Mesendoderm (in vitro differentiated cells): ENCODE data around the gene CSTB.

Experiments used
- DNase-seq: peaks from one replicate; pipeline ENCODE4 v3.0.0; 2013
- H2AK5ac ChIP-seq: 2 replicates; pipeline ENCODE4 v1.6.1; 2013; ENCODE audit warnings: low read length, inconsistent platforms
- H2BK120ac ChIP-seq: 2 replicates; pipeline ENCODE4 v1.6.1; 2013; ENCODE audit warnings: low read depth, mild to moderate bottlenecking, low read length, moderate library complexity, mixed read lengths
- H2BK15ac ChIP-seq: replicated peaks from 2 replicates; pipeline ENCODE4 v1.6.1; 2013; ENCODE audit warnings: low read depth, mild to moderate bottlenecking, moderate library complexity
- H2BK5ac ChIP-seq: 2 replicates; pipeline ENCODE4 v1.6.1; 2013; ENCODE audit warnings: low read length, inconsistent platforms
- H3K18ac ChIP-seq: 2 replicates; pipeline ENCODE4 v1.6.1; 2013; ENCODE audit warnings: mild to moderate bottlenecking, low read length, mixed read lengths
- H3K23ac ChIP-seq: one replicate; pipeline ENCODE4 v1.6.1; 2013; ENCODE audit warnings: low read length
- H3K27ac ChIP-seq: 2 replicates; pipeline ENCODE4 v1.5.1; 2013; ENCODE audit warnings: low read depth, mild to moderate bottlenecking, inconsistent platforms, low read length, moderate library complexity
- H3K27me3 ChIP-seq: 2 replicates; pipeline ENCODE4 v1.6.1; 2013; ENCODE audit warnings: low read length, control low read depth, mild to moderate bottlenecking, inconsistent platforms; ENCODE audit not compliant: insufficient read depth, poor library complexity
- H3K36me3 ChIP-seq: 2 replicates; pipeline ENCODE4 v1.6.1; 2013; ENCODE audit warnings: low read length, inconsistent platforms; ENCODE audit not compliant: control insufficient read depth, insufficient read depth
- H3K4ac ChIP-seq: one replicate; pipeline ENCODE4 v1.6.1; 2013; ENCODE audit warnings: low read depth, mild to moderate bottlenecking, low read length, moderate library complexity
- H3K4me1 ChIP-seq: 2 replicates; pipeline ENCODE4 v1.6.1; 2013; ENCODE audit warnings: low read depth, low read length, inconsistent platforms; ENCODE audit not compliant: control insufficient read depth
- H3K4me2 ChIP-seq: 2 replicates; pipeline ENCODE4 v1.6.1; 2013; ENCODE audit warnings: low read length
- H3K4me3 ChIP-seq: 2 replicates; pipeline ENCODE4 v1.5.1; 2013; ENCODE audit warnings: mild to moderate bottlenecking, low read length
- H3K56ac ChIP-seq: one replicate; pipeline ENCODE4 v1.6.1; 2013; ENCODE audit warnings: low read length
- H3K79me1 ChIP-seq: 2 replicates; pipeline ENCODE4 v1.6.1; 2013; ENCODE audit warnings: low read length, inconsistent platforms
- H3K79me2 ChIP-seq: 2 replicates; pipeline ENCODE4 v1.6.1; 2013; ENCODE audit warnings: mild to moderate bottlenecking, low read length; ENCODE audit not compliant: control insufficient read depth, insufficient read depth
- H3K9ac ChIP-seq: 2 replicates; pipeline ENCODE4 v1.6.1; 2013; ENCODE audit warnings: low read length, inconsistent platforms
- H4K5ac ChIP-seq: one replicate; pipeline ENCODE4 v1.6.1; 2013; ENCODE audit warnings: low read length
- H4K8ac ChIP-seq: one replicate; pipeline ENCODE4 v1.6.1; 2013; ENCODE audit warnings: low read depth, mild to moderate bottlenecking, control low read depth, low read length, moderate library complexity
- WGBS: extraction: QIAGEN DNeasy Blood & Tissue Kit; methylation state at CpG from one replicate; pipeline ENCODE4 v1.1.7; 2013; ENCODE audit warnings: low lambda C conversion rate, missing lambda C conversion rate; ENCODE audit not compliant: insufficient coverage; ENCODE audit errors: extremely low coverage; 5-methylcytosine and 5-hydroxymethylcytosine counted together

CSTB gene

DNA sequence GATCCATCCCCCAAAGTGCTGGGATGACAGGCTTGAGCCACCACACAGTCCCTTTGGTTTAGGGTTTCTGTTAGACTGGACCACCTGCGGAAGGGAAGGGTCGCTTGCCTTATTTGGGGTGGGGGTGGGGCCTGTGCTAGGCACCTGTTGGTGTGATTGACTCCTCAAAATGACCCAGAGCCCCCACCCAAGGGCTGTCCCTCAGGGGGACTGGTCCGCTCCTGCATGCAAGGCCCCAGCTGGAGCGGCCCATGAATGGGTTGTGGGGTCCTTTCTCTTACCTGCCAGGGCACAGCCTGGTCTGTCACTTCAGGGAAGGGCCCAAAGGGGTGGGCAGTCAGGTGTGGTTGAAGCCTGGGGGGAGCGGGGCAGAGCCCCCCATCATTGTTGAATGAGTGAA, 1.8 kb upstream of the CSTB start:
- H2AK5ac ChIP-seq = no peak overlapping the region
- H2BK120ac ChIP-seq = no peak overlapping the region
- no peak overlapping the region for H4K8ac ChIP-seq
- no peak overlapping the region for H3K4me3 ChIP-seq
- H3K4me1 ChIP-seq = no peaks in the 10 kb centered on the region
- no peak overlapping the region for H2BK15ac ChIP-seq
- H3K9ac ChIP-seq = no peak overlapping the region
- no peaks in the 10 kb centered on the region for H3K27me3 ChIP-seq
- no peak overlapping the region for H2BK5ac ChIP-seq
- no peak overlapping the region for H3K4me2 ChIP-seq
- WGBS = no CpG with 5 or more reads among the region's 5 CpGs
- H3K36me3 ChIP-seq = peaks cover 4% of the 10 kb centered on the region
- no peak overlapping the region for H3K4ac ChIP-seq
- DNase-seq = no peak
- no peak overlapping the region for H3K27ac ChIP-seq
- H3K18ac ChIP-seq = no peak overlapping the region
- H3K79me2 ChIP-seq = peaks cover 10% of the 10 kb centered on the region
- H4K5ac ChIP-seq = no peak overlapping the region
- H3K79me1 ChIP-seq = peaks cover 8% of the 10 kb centered on the region
- H3K23ac ChIP-seq = no peak overlapping the region
- no peak overlapping the region for H3K56ac ChIP-seq

DNA sequence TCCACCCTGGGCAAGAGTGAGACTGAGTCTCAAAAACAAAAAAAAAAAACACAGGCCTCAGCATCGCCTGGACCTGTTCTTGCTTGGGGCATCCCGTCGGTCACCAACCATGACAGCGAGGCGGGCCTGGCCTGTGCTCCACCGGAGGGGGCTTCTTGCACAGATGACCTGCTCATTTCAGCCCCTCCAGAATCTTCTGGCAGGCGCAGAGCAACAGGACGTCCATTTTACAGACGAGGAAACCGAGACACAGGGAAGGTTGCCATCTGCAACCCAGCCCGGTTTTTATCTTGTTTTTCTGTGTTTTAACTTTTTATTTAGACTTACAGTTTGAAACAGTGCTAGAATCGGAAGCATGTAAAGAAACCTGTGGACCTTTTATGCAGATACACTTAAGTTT, 918 bp downstream of the CSTB start:
- Histone ChIP-seq H3K23ac (no peak overlapping the region), H3K79me1 (peaks cover 8% of the 10 kb centered on the region), H3K36me3 (peaks cover 4% of the 10 kb centered on the region), H4K5ac (no peak overlapping the region), H3K4me2 (peak overlapping the region; percentile 81), H2BK5ac (no peak overlapping the region), H3K4me1 (peaks cover 3% of the 10 kb centered on the region), H3K27me3 (no peaks in the 10 kb centered on the region), H2BK120ac (no peak overlapping the region), H3K27ac (no peak overlapping the region), H4K8ac (no peak overlapping the region), H2AK5ac (no peak overlapping the region), H3K4me3 (peak overlapping the region; percentile 83), H3K18ac (no peak overlapping the region), H3K56ac (peak overlapping the region; percentile 84), H3K9ac (peak overlapping the region; percentile 85), H3K4ac (no peak overlapping the region), H2BK15ac (no peak overlapping the region), H3K79me2 (peaks cover 10% of the 10 kb centered on the region)
- no CpG with 5 or more reads among the region's 12 CpGs for WGBS
- no peak for DNase-seq

DNA sequence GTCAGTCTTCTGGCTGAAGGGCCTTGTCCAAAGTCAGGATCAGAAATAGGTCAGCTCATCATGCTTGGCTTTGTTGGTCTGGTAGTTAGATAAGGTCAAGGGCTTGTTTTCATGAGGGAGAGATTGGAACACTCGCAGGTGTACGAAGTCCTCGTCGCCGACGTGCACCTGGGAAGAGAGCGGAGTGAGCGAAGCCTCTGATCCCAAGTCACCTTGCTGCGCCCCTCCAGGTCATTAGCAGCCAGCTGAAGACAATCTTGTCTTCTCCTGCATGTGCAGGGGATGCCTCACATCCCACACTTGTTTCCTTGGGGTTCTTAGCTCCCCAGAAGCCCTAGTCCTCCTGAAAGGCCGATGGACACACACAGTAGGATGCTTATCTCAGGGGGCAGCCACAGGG, 1.9 kb downstream of the CSTB start:
- WGBS = no CpG with 5 or more reads among the region's 10 CpGs
- Histone ChIP-seq H3K4me2 (no peak overlapping the region), H3K4ac (no peak overlapping the region), H4K8ac (no peak overlapping the region), H3K79me2 (peaks cover 10% of the 10 kb centered on the region), H3K27ac (no peak overlapping the region), H3K4me3 (no peak overlapping the region), H3K4me1 (peaks cover 3% of the 10 kb centered on the region), H2BK15ac (no peak overlapping the region), H2AK5ac (no peak overlapping the region), H4K5ac (no peak overlapping the region), H3K56ac (no peak overlapping the region), H3K36me3 (peaks cover 4% of the 10 kb centered on the region), H3K27me3 (no peaks in the 10 kb centered on the region), H2BK5ac (no peak overlapping the region), H3K18ac (no peak overlapping the region), H3K9ac (no peak overlapping the region), H2BK120ac (no peak overlapping the region), H3K79me1 (peaks cover 8% of the 10 kb centered on the region), H3K23ac (no peak overlapping the region)
- no peak for DNase-seq

DNA sequence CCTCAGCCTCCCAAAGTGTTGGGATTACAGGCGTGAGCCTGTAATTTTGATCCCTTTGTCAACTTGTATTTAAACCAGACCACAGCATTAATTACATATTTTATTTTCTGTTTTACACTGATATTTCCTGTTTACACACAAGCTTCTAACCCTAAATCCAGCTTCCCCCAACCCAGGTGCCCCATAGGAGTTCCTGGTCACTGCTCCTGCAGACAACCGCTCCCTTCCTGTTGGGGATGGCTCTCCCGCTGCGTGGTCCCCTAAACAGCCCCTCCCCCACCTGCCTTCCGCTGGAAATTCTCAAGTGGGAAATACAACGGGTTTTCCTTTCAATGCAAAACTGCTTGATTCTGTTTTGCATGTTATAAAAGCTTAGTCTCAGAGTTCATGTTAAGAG, 3.7 kb downstream of the CSTB start:
- no peak overlapping the region for H2AK5ac ChIP-seq
- no peak overlapping the region for H3K4me2 ChIP-seq
- no peak overlapping the region for H3K4ac ChIP-seq
- no CpG with 5 or more reads among the region's 6 CpGs for WGBS
- H3K9ac ChIP-seq = no peak overlapping the region
- no peak overlapping the region for H4K5ac ChIP-seq
- H3K36me3 ChIP-seq = peaks cover 4% of the 10 kb centered on the region
- H2BK15ac ChIP-seq = no peak overlapping the region
- H3K4me1 ChIP-seq = peaks cover 5% of the 10 kb centered on the region
- no peaks in the 10 kb centered on the region for H3K27me3 ChIP-seq
- no peak overlapping the region for H3K18ac ChIP-seq
- H3K79me1 ChIP-seq = peaks cover 8% of the 10 kb centered on the region
- no peak overlapping the region for H3K56ac ChIP-seq
- H2BK120ac ChIP-seq = no peak overlapping the region
- DNase-seq = no peak
- H3K27ac ChIP-seq = no peak overlapping the region
- H3K23ac ChIP-seq = no peak overlapping the region
- H3K79me2 ChIP-seq = peaks cover 10% of the 10 kb centered on the region
- no peak overlapping the region for H4K8ac ChIP-seq
- no peak overlapping the region for H2BK5ac ChIP-seq
- H3K4me3 ChIP-seq = no peak overlapping the region

DNA sequence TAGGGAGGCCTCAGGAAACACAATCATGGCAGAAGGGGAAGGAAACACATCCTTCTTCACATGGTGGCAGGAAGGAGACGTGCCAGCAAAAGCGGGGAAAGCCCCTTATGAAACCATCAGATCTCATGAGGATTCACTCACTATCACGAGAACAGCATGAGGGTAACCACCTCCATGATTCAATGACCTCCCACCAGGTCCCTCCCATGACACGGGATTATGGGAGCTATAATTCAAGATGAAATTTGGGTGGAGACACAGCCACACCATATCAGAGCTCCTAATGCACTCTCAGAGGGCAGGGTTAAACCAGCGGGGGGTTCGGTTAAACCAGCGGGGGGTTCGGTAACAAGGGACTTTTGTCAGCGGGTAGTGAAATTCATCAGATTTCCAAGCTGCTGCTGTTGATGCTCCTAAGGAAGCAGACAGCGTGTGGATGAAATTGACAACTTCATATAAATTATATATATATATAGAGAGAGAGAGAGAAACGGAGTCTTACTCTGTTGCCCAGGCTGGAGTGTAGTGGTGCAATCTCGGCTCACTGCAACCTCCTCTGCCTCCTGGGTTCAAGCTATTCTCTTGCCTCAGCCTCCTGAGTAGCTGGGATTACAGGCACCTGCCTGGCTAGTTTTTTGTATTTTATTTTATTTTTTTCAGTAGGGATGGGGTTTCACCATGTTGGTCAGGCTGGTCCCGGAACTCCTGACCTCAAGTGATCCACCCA, 4.2 kb downstream of the CSTB start:
- Histone ChIP-seq H3K79me1 (peaks cover 8% of the 10 kb centered on the region), H3K27ac (no peak overlapping the region), H3K56ac (no peak overlapping the region), H3K23ac (no peak overlapping the region), H3K4me1 (peaks cover 5% of the 10 kb centered on the region), H4K5ac (no peak overlapping the region), H3K27me3 (no peaks in the 10 kb centered on the region), H3K4me2 (no peak overlapping the region), H2AK5ac (no peak overlapping the region), H2BK120ac (no peak overlapping the region), H3K36me3 (peaks cover 4% of the 10 kb centered on the region), H4K8ac (no peak overlapping the region), H3K18ac (no peak overlapping the region), H3K4ac (no peak overlapping the region), H2BK15ac (no peak overlapping the region), H2BK5ac (no peak overlapping the region), H3K9ac (no peak overlapping the region), H3K4me3 (no peak overlapping the region), H3K79me2 (peaks cover 10% of the 10 kb centered on the region)
- DNase-seq = no peak
- no CpG with 5 or more reads among the region's 13 CpGs for WGBS

DNA sequence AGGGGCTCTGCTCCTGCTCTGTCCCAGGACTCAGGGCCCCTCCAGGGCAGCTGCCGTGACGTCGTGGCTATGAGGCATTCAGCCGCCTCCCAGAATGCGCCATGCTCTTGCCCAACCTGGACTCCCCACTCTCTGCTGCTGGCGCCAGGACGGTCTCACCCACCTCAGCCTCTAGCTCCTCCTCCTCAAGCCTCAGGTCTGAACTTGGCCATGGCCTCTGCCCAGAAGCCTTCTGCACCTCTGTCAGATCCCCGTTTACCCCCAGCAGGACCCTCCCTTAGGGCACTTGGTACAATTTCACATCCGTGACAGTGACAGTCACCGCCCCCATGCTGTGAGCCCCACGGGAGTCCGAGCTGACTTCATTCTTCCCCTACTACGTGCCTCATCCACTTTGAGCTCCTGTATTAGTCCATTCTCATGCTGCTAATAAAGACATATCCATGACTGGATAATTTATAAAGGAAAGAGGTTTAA, 4.9 kb downstream of the CSTB start:
- Histone ChIP-seq H2BK15ac (no peak overlapping the region), H3K23ac (no peak overlapping the region), H3K9ac (no peak overlapping the region), H3K27ac (no peak overlapping the region), H3K4ac (no peak overlapping the region), H3K79me2 (peaks cover 10% of the 10 kb centered on the region), H2AK5ac (no peak overlapping the region), H3K4me1 (peaks cover 5% of the 10 kb centered on the region), H3K56ac (peak overlapping the region; percentile 38), H3K27me3 (no peaks in the 10 kb centered on the region), H2BK120ac (no peak overlapping the region), H4K8ac (no peak overlapping the region), H3K18ac (no peak overlapping the region), H3K79me1 (peaks cover 8% of the 10 kb centered on the region), H2BK5ac (no peak overlapping the region), H3K36me3 (peaks cover 4% of the 10 kb centered on the region), H3K4me2 (no peak overlapping the region), H3K4me3 (no peak overlapping the region), H4K5ac (no peak overlapping the region)
- no CpG with 5 or more reads among the region's 13 CpGs for WGBS
- DNase-seq = no peak
